Ishikawa (cell line): ENCODE results near the gene GPC6.

Source experiments
- CREB1 ChIP-seq: IDR thresholded peaks from 2 replicates; pipeline ENCODE4 v1.6.1; 2012; ENCODE audit warnings: low read depth
- EGR1 ChIP-seq: IDR thresholded peaks from 2 replicates; pipeline ENCODE4 v1.6.1; 2012
- EP300 ChIP-seq: IDR thresholded peaks from 2 replicates; pipeline ENCODE4 v1.6.1; 2012; ENCODE audit warnings: borderline replicate concordance
- FOXM1 ChIP-seq: IDR thresholded peaks from 2 replicates; pipeline ENCODE4 v1.6.1; 2012; ENCODE audit warnings: low read depth, borderline replicate concordance
- MAX ChIP-seq: IDR thresholded peaks from 2 replicates; pipeline ENCODE4 v1.6.1; 2012
- TEAD4 ChIP-seq: IDR thresholded peaks from 2 replicates; pipeline ENCODE4 v1.6.1; 2012
- YY1 ChIP-seq: IDR thresholded peaks from 2 replicates; pipeline ENCODE4 v1.6.1; 2012; ENCODE audit warnings: low read depth
- ZBTB7A ChIP-seq: IDR thresholded peaks from 2 replicates; pipeline ENCODE4 v1.6.1; 2012; ENCODE audit warnings: low read depth

- TF ChIP-seq EP300 (no peak), CREB1 (no peak), TEAD4 (no peak), MAX (no peak), YY1 (no peak), EGR1 (no peak), FOXM1 (no peak), ZBTB7A (no peak)
These were observed 715.4 kb downstream of the GPC6 start for GRCh38 chr13:93942016-93942415.
